ENCODE results near the gene NUDT8.

DNA sequence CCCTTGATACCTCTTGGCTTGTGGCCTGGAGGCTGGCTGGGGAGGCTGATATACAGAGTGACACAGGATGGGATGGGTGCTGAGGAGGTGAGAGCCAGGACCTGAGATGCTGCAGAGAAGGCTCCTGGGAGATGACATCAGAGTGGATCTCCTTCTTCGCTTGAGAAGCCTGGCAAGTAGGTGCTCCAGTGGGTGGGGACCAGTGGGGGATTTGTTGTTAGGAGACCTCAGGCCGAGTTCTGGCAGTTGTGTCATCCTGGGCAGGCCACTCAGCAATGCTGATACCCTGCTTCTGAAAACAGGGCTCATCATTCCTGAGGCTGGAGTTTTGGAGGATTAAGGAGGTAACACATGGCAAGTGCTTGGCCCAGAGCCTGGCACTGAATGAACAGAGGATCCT lies 24.9 kb downstream of the NUDT8 start:
- TF ChIP-seq ZNF274 (IDR thresholded peaks at IDR 0.05; ENCODE audit: low read depth, low read length) (no peak), YY1 (IDR thresholded peaks at IDR 0.05; ENCODE audit: insufficient read depth, insufficient read length) (no peak)

All from NT2/D1 (cell line).